ENCODE measurements around the gene EDDM13.
"Not testable (repeated sequence)": the region's sequence is repeated elsewhere in the genome, so short reads cannot be mapped to it uniquely, and the experiment has no call there.

EDDM13 gene

DNA sequence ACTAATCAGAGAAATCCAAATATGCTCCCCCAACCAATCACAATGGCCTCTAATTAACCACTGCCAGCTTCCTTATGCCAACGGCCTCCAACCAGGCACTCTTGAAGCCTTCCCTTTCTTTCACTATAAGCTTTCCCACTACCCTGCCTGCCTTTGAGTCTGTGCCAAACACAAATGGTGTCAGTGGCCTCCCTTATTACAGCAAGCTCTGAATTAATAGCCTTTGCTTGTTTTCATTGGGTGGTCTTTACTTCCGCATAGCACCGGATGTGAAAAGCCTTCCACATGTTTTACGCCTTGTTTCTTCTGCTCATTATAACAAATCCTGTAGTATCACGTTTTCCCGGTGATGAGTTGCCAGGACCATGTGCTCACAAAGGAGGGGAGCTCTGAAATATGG lies 1.4 kb upstream of the EDDM13 start:
- Mint-ChIP-seq H3K9me3 (no peaks in the 10 kb centered on the region), H3K36me3 (ENCODE audit: low read depth) (no peaks in the 10 kb centered on the region), H3K4me3 (no peak overlapping the region)

GRCh38 chr19:56273563-56274117 lies 1.1 kb downstream of the EDDM13 start:
- Mint-ChIP-seq H3K9me3 (peaks cover 5% of the 10 kb centered on the region), H3K27ac (no peak overlapping the region), H3K36me3 (ENCODE audit: low read depth) (peaks cover 11% of the 10 kb centered on the region), H3K4me3 (no peak overlapping the region), H3K4me1 (ENCODE audit: low read depth) (no peaks in the 10 kb centered on the region), H3K27me3 (no peaks in the 10 kb centered on the region)
- no peak for DNase-seq

More for the DNA sequence above, 1.4 kb upstream of the EDDM13 start:
- no peak overlapping the region for H3K27ac Mint-ChIP-seq
- DNase-seq: no peak
- H3K27me3 Mint-ChIP-seq: no peaks in the 10 kb centered on the region
- H3K4me1 Mint-ChIP-seq (ENCODE audit: low read depth): no peaks in the 10 kb centered on the region

GRCh38 chr19:56282809-56283208 lies 10.3 kb downstream of the EDDM13 start:
- Mint-ChIP-seq H3K27me3 (no peaks in the 10 kb centered on the region), H3K4me3 (no peak overlapping the region), H3K4me1 (ENCODE audit: low read depth) (no peaks in the 10 kb centered on the region), H3K27ac (no peak overlapping the region), H3K36me3 (ENCODE audit: low read depth) (peaks cover 26% of the 10 kb centered on the region), H3K9me3 (no peaks in the 10 kb centered on the region)
- DNase-seq: no peak

DNA sequence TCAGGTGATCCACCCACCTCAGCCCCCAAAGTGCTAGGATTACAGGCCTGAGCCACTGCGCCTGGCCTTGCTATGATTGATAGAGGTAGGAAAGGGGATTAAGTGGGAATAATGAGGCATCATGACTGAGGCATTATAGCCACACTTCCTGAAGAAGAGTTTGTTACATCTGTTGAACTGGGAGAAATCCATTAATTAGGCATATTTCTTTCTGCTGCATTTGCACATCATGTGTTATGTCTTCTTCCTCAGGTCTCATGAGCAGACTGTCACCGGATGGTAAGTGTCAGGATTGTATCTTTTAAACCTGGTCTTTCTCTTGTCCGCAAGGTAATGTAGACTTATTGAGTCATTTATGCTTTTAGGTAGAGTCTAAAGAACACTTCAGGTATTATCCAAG lies 12.2 kb downstream of the EDDM13 start:
- H3K36me3 Mint-ChIP-seq (ENCODE audit: low read depth): peaks cover 24% of the 10 kb centered on the region
- no peak for DNase-seq
- no peaks in the 10 kb centered on the region for H3K27me3 Mint-ChIP-seq
- no peaks in the 10 kb centered on the region for H3K4me1 Mint-ChIP-seq (ENCODE audit: low read depth)
- H3K4me3 Mint-ChIP-seq: no peak overlapping the region
- no peak overlapping the region for H3K27ac Mint-ChIP-seq
- no peaks in the 10 kb centered on the region for H3K9me3 Mint-ChIP-seq

GRCh38 chr19:56290104-56290503 lies 17.6 kb downstream of the EDDM13 start:
- H3K4me3 Mint-ChIP-seq: no peak overlapping the region
- peaks cover 7% of the 10 kb centered on the region for H3K4me1 Mint-ChIP-seq (ENCODE audit: low read depth)
- no peaks in the 10 kb centered on the region for H3K9me3 Mint-ChIP-seq
- H3K36me3 Mint-ChIP-seq (ENCODE audit: low read depth): peaks cover 56% of the 10 kb centered on the region
- no peaks in the 10 kb centered on the region for H3K27me3 Mint-ChIP-seq
- H3K27ac Mint-ChIP-seq: no peak overlapping the region
- no peak for DNase-seq

GRCh38 chr19:56291867-56292266 lies 19.3 kb downstream of the EDDM13 start:
- Mint-ChIP-seq H3K27me3 (no peaks in the 10 kb centered on the region), H3K9me3 (no peaks in the 10 kb centered on the region), H3K4me1 (ENCODE audit: low read depth) (peaks cover 7% of the 10 kb centered on the region), H3K27ac (no peak overlapping the region), H3K4me3 (no peak overlapping the region), H3K36me3 (ENCODE audit: low read depth) (peaks cover 64% of the 10 kb centered on the region)
- no peak for DNase-seq

DNA sequence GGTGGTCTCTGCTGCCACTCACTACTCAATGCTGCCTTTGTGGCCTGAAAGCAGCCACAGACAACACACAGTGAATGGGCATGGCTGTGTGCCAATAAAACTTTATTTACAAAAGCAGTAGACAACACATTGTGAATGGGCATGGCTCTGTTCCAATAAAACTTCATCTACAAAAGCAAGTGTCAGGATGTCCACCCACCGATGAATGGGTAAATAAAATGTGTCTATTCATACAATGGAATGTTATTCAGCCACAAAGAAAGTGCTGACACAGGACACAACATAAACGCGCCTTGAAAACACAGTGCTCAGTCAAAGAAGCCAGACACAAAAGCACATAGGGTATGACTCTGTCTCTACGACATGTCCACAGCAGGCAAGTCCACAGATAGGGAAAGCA lies 22.0 kb downstream of the EDDM13 start:
- no peak overlapping the region for H3K27ac Mint-ChIP-seq

GRCh38 chr19:56295531-56296455 lies 23.2 kb downstream of the EDDM13 start:
- Mint-ChIP-seq H3K36me3 (ENCODE audit: low read depth) (peaks cover 70% of the 10 kb centered on the region), H3K27me3 (no peaks in the 10 kb centered on the region), H3K4me3 (no peak overlapping the region), H3K9me3 (no peaks in the 10 kb centered on the region), H3K4me1 (ENCODE audit: low read depth) (peaks cover 8% of the 10 kb centered on the region), H3K27ac (no peak overlapping the region)
- no peak for DNase-seq

More for the DNA sequence above, 22.0 kb downstream of the EDDM13 start:
- Mint-ChIP-seq H3K4me3 (no peak overlapping the region), H3K4me1 (ENCODE audit: low read depth) (peaks cover 7% of the 10 kb centered on the region), H3K36me3 (ENCODE audit: low read depth) (peaks cover 70% of the 10 kb centered on the region), H3K9me3 (no peaks in the 10 kb centered on the region), H3K27me3 (no peaks in the 10 kb centered on the region)
- no peak for DNase-seq

GRCh38 chr19:56297010-56297409 lies 24.5 kb downstream of the EDDM13 start:
- Mint-ChIP-seq H3K36me3 (ENCODE audit: low read depth) (peaks cover 68% of the 10 kb centered on the region), H3K4me3 (no peak overlapping the region), H3K9me3 (peaks cover 3% of the 10 kb centered on the region), H3K27me3 (no peaks in the 10 kb centered on the region), H3K4me1 (ENCODE audit: low read depth) (peaks cover 10% of the 10 kb centered on the region), H3K27ac (no peak overlapping the region)
- no peak for DNase-seq

DNA sequence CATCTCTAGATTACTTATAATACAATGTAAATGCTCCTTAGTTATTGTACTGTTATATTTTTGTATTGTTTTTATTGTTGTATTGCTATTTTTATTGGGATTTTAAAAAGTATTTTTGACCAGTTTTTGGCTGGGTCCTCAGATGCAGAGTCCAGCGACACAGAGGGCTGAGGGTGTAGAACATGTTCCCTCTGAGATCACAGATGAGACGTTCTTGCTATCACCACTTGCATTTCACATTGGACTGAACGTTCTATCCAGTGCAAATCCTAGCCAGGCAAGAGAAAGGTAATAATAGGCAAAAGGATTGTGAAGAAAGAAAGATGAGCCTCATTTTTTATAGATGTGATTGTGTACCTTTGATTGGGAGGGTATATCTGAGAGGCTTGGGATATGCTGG lies 27.1 kb downstream of the EDDM13 start:
- DNase-seq: no peak
- Mint-ChIP-seq H3K36me3 (ENCODE audit: low read depth) (peaks cover 60% of the 10 kb centered on the region), H3K4me3 (no peak overlapping the region), H3K27ac (no peak overlapping the region), H3K27me3 (no peaks in the 10 kb centered on the region), H3K4me1 (ENCODE audit: low read depth) (peaks cover 17% of the 10 kb centered on the region), H3K9me3 (peaks cover 3% of the 10 kb centered on the region)

- Mint-ChIP-seq H3K27me3 (no peaks in the 10 kb centered on the region), H3K27ac (peak overlapping the region; percentile 85), H3K36me3 (ENCODE audit: low read depth) (peaks cover 60% of the 10 kb centered on the region), H3K4me1 (ENCODE audit: low read depth) (peaks cover 17% of the 10 kb centered on the region), H3K4me3 (no peak overlapping the region), H3K9me3 (peaks cover 3% of the 10 kb centered on the region)
- no peak for DNase-seq
Measured at GRCh38 chr19:56301155-56301554, 28.6 kb downstream of the EDDM13 start.

GRCh38 chr19:56301886-56302620 lies 29.5 kb downstream of the EDDM13 start:
- Mint-ChIP-seq H3K4me3 (no peak overlapping the region), H3K27ac (peak overlapping the region; percentile 85), H3K4me1 (ENCODE audit: low read depth) (peaks cover 17% of the 10 kb centered on the region), H3K9me3 (peaks cover 3% of the 10 kb centered on the region), H3K27me3 (no peaks in the 10 kb centered on the region), H3K36me3 (ENCODE audit: low read depth) (peaks cover 52% of the 10 kb centered on the region)
- peak; percentile 37 for DNase-seq

GRCh38 chr19:56304243-56304642 lies 31.7 kb downstream of the EDDM13 start:
- no peaks in the 10 kb centered on the region for H3K27me3 Mint-ChIP-seq
- H3K4me3 Mint-ChIP-seq: no peak overlapping the region
- no peak for DNase-seq
- peaks cover 54% of the 10 kb centered on the region for H3K36me3 Mint-ChIP-seq (ENCODE audit: low read depth)
- H3K27ac Mint-ChIP-seq: no peak overlapping the region
- H3K9me3 Mint-ChIP-seq: peaks cover 3% of the 10 kb centered on the region
- H3K4me1 Mint-ChIP-seq (ENCODE audit: low read depth): peaks cover 17% of the 10 kb centered on the region

DNA sequence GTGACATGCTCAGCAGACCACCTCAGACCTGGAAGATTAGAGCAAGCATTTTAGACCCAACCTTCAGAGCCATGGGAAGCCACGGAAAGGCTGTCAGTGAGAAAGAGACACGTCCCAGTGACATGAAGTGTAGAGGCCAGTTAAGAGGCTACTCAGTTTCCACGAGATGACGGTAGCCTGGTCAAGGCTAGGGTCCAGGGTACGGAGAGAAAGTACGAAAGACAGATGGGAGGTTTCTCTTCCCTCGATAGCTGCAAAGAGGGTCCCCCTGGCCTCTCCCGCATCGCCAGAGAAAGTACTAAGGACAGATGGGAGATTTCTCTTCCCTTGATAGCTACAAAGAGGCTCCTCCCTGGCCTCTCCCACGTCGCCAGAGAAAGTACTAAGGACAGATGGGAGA lies 33.5 kb downstream of the EDDM13 start:
- DNase-seq: no peak
- H3K4me1 Mint-ChIP-seq (ENCODE audit: low read depth): peaks cover 14% of the 10 kb centered on the region
- H3K27me3 Mint-ChIP-seq: no peaks in the 10 kb centered on the region
- no peak overlapping the region for H3K4me3 Mint-ChIP-seq
- H3K36me3 Mint-ChIP-seq (ENCODE audit: low read depth): peaks cover 65% of the 10 kb centered on the region
- H3K27ac Mint-ChIP-seq: no peak overlapping the region
- peaks cover 3% of the 10 kb centered on the region for H3K9me3 Mint-ChIP-seq

GRCh38 chr19:56307062-56307461 lies 34.5 kb downstream of the EDDM13 start:
- H3K9me3 Mint-ChIP-seq; H3K27ac Mint-ChIP-seq; DNase-seq; H3K4me3 Mint-ChIP-seq; H3K4me1 Mint-ChIP-seq (ENCODE audit: low read depth); H3K27me3 Mint-ChIP-seq: not testable (repeated sequence)
- H3K36me3 Mint-ChIP-seq (ENCODE audit: low read depth): peaks cover 67% of the 10 kb centered on the region
